HepG2 (cell line): ENCODE results near the gene SAYSD1. TPM values are rescaled to one million over a fixed set of nuclear protein-coding genes. Genes with fewer than 3 reads are reported as not detected.

Experiments used
- BCLAF1 ChIP-seq: fragments of 450-650 bp; IDR thresholded peaks from 2 replicates; pipeline ENCODE4 v1.6.1; 2017; ENCODE audit warnings: mild to moderate bottlenecking
- CCAR2 ChIP-seq: fragments of 200-400 bp; formaldehyde crosslinking; optimal IDR thresholded peaks from 2 replicates; pipeline ENCODE3; 2018; ENCODE audit warnings: low read depth, mild to moderate bottlenecking, low read length, moderate library complexity
- E2F1 ChIP-seq: sonication (generic); formaldehyde crosslinking; IDR thresholded peaks from 2 replicates; pipeline ENCODE4 v1.5.0; 2020; ENCODE audit warnings: missing genetic modification reagents
- HINFP ChIP-seq: sonication (generic); formaldehyde crosslinking; IDR thresholded peaks from 2 replicates; pipeline ENCODE4 v1.4.0; 2020; ENCODE audit warnings: low read depth, mild to moderate bottlenecking, missing genetic modification reagents
- HOXA3 ChIP-seq: sonication (generic); formaldehyde crosslinking; IDR thresholded peaks from 2 replicates; pipeline ENCODE4 v1.5.0; 2020; ENCODE audit warnings: missing genetic modification reagents
- IKZF1 ChIP-seq: fragments of 450-650 bp; IDR thresholded peaks from 2 replicates; pipeline ENCODE4 v1.7.1; 2016
- PAWR ChIP-seq: sonication (generic); formaldehyde crosslinking; IDR thresholded peaks from 2 replicates; pipeline ENCODE4 v1.4.0; 2020; ENCODE audit warnings: missing genetic modification reagents, mild to moderate bottlenecking, borderline replicate concordance
- PHF21A ChIP-seq: sonication (generic); formaldehyde crosslinking; IDR thresholded peaks from 2 replicates; pipeline ENCODE4 v1.5.0; 2020; ENCODE audit warnings: mild to moderate bottlenecking, missing genetic modification reagents
- RERE ChIP-seq: IDR thresholded peaks from 2 replicates; pipeline ENCODE4 v1.6.1; 2016; ENCODE audit warnings: low read depth, missing genetic modification reagents, missing compliant biosample characterization
- RXRB ChIP-seq: IDR thresholded peaks from 2 replicates; pipeline ENCODE4 v1.6.1; 2016; ENCODE audit warnings: borderline replicate concordance, missing genetic modification reagents, missing compliant biosample characterization
- SCMH1 ChIP-seq: sonication (generic); formaldehyde crosslinking; IDR thresholded peaks from 2 replicates; pipeline ENCODE4 v1.9.0; 2021; ENCODE audit warnings: missing genetic modification reagents, mild to moderate bottlenecking, borderline replicate concordance
- ZNF143 ChIP-seq: sonication (generic); formaldehyde crosslinking; IDR thresholded peaks from 2 replicates; pipeline ENCODE4 v1.4.0; 2020; ENCODE audit warnings: missing genetic modification reagents
- ZNF549 ChIP-seq: sonication (generic); formaldehyde crosslinking; IDR thresholded peaks from 2 replicates; pipeline ENCODE4 v1.5.0; 2020; ENCODE audit warnings: missing genetic modification reagents
- ZNF776 ChIP-seq: sonication (generic); formaldehyde crosslinking; IDR thresholded peaks from 2 replicates; pipeline ENCODE4 v1.4.0; 2020; ENCODE audit warnings: mild to moderate bottlenecking, missing genetic modification reagents
- ZNF781 ChIP-seq: sonication (generic); formaldehyde crosslinking; IDR thresholded peaks from 2 replicates; pipeline ENCODE4 v1.5.1; 2020; ENCODE audit warnings: borderline replicate concordance, mild to moderate bottlenecking, missing genetic modification reagents; ENCODE audit errors: not compliant biosample characterization
- ZSCAN30 ChIP-seq: sonication (generic); formaldehyde crosslinking; IDR thresholded peaks from 2 replicates; pipeline ENCODE4 v1.5.0; 2020; ENCODE audit warnings: mild to moderate bottlenecking, missing genetic modification reagents
- polyA plus RNA-seq, 8 experiments: library from polyadenylated mRNA; depleted of rRNA in 3 of 8; stranded (reverse) in 7 of 8; unstranded in 1 of 8; fragments of >200 nt; fragmentation: Illumina TruSeq in 4 of 8; extraction: Trizol in 4 of 8; gene quantifications; 2 replicates each; pipeline versions ENCODE4 v1.2.1 to v1.2.3, GENCODE V29; 2011 to 2016; ENCODE audit warnings: low read depth in 4 of 8, missing spikeins in 1 of 8, mixed read lengths in 1 of 8; ENCODE audit not compliant: insufficient read depth in 1 of 8
- total RNA-seq, 5 experiments: library from RNA; depleted of rRNA; stranded (reverse); fragments of >200 nt; fragmentation: Illumina TruSeq; extraction: Trizol; gene quantifications; 2 replicates each; pipeline ENCODE4 v1.2.3, GENCODE V29; 2016; ENCODE audit warnings: low read depth in 1 of 5

The SAYSD1 gene
- total and polyA plus RNA-seq, 2 of the 13 experiments (the other 11 are each of a cell fraction or from before 2014, with no cell fraction given): 10.1 to 16.0 TPM

GRCh38 chr6:39114704-39115599 lies at the start of gene SAYSD1 (continued):
- TF ChIP-seq RERE (CRISPR knock-in tag) (0 out of 2 replicates have a peak, but pooled peaks have one; percentile 42), CCAR2 (no peak), PAWR (CRISPR knock-in tag) (peak; percentile 87; the same call in 1 of the 2 replicates), IKZF1 (no peak), RXRB (CRISPR knock-in tag) (peak; percentile 57), HINFP (CRISPR knock-in tag) (peak; percentile 91), ZNF549 (no peak), ZSCAN30 (peak; percentile 86; the same call in 1 of the 2 replicates), ZNF143 (no peak; the same call in 1 of the 2 replicates), PHF21A (CRISPR knock-in tag) (peak; percentile 79; the same call in 1 of the 2 replicates), E2F1 (CRISPR knock-in tag) (peak; percentile 92), ZNF781 (CRISPR knock-in tag) (peak; percentile 98), HOXA3 (CRISPR knock-in tag) (peak; percentile 90), BCLAF1 (no peak), SCMH1 (CRISPR knock-in tag) (no peak), ZNF776 (CRISPR knock-in tag) (peak; percentile 97; the same call in 1 of the 2 replicates)
